Adrenal gland (tissue), 5 donors: ENCODE data around the gene KLK15.

ENCODE experiments used
- CTCF ChIP-seq, 6 experiments: fragments of 450-650 bp in 4 of 6; fragments of 200-600 bp in 2 of 6; sonication (generic) in 1 of 6; IDR thresholded peaks; 1 replicate in 5 of 6; 2 replicates in 1 of 6; pipeline versions ENCODE4 v1.5.1 to v1.8.0; 2016 to 2021; ENCODE audit warnings: antibody characterized with exemption in 6 of 6, mild to moderate bottlenecking in 2 of 6, moderate library complexity in 1 of 6
- POLR2A ChIP-seq, 2 donors: fragments of 450-650 bp; IDR thresholded peaks; one replicate each; pipeline ENCODE4 v1.6.1; 2017; ENCODE audit warnings: antibody characterized with exemption in 2 of 2, mild to moderate bottlenecking in 2 of 2, moderate library complexity in 1 of 2
- donor health status: DM: no; HTN: no; CAD: no.

GRCh38 chr19:50843701-50844221 is 10.4 kb upstream of the KLK15 start:
- TF ChIP-seq CTCF (IDR thresholded peaks at IDR 0.05) (no peak), POLR2A (IDR thresholded peaks at IDR 0.05) (no peak)
